PFSK-1 (cell line): ENCODE measurements around the gene CTBP1.

Experiments used
- FOXP2 ChIP-seq: optimal IDR thresholded peaks from 2 replicates; pipeline ENCODE3; 2011; ENCODE audit warnings: borderline replicate concordance, control low read depth, inconsistent platforms; ENCODE audit not compliant: insufficient read depth; ENCODE audit errors: extremely low read length, extremely low read depth
- POLR2AphosphoS5 ChIP-seq: IDR thresholded peaks from 2 replicates; pipeline ENCODE4 v1.6.1; 2012; ENCODE audit warnings: low read depth, mild to moderate bottlenecking, control low read depth, low read length, moderate library complexity
- SIN3A ChIP-seq: IDR thresholded peaks from 2 replicates; pipeline ENCODE4 v1.6.1; 2012; ENCODE audit warnings: mild to moderate bottlenecking, low read length, moderate library complexity, borderline replicate concordance; ENCODE audit not compliant: insufficient read depth
- TAF1 ChIP-seq: IDR thresholded peaks from 2 replicates; pipeline ENCODE4 v1.6.1; 2012; ENCODE audit warnings: low read length, control low read depth, borderline replicate concordance; ENCODE audit not compliant: insufficient read depth
- TF ChIP-seq, protein P1 (sequence below), 2 experiments: IDR thresholded peaks; 2 replicates each; pipeline versions ENCODE4 v1.6.1 to v1.8.0; 2011 to 2012; ENCODE audit warnings: low read depth in 2 of 2, low read length in 2 of 2, control low read depth in 1 of 2, inconsistent platforms in 1 of 2, mild to moderate bottlenecking in 1 of 2, moderate library complexity in 1 of 2; ENCODE audit not compliant: insufficient read depth in 1 of 2

Gene CTBP1

DNA sequence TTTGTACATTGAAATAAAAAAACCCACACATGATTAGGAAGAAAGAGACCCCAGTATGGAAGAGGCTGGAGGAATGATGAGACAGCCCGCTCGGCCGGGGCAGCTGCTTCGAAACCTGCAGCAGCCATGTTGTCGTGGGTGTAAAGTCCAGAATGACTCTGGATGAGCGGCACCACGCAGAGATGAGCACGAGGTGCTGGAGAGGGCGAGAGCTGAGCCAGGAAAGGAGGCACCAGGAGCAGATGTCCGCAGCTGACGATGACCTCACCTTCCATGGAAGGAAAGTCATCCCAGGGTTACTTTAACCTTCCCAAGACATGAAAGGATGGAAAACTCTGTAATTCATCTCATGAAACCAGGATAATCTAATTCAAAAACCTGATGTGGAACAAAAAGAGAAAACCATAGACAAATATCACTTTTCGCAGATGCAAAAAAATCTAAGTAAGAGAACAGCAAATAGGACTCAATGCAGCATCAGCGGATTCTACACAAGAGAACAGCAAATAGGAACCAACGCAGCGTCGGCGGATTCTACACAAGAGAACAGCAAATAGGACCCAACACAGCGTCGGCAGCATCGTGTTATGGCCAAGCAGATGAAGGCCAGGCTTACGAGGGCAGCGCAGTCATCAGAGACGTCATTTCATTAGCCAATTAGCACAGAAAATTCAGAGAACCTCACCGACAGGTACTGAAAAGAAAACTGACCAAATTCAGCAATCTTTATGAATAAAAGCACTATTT, 50.7 kb downstream of the CTBP1 start:
- TF ChIP-seq FOXP2 (no peak), TAF1 (no peak), POLR2AphosphoS5 (no peak), SIN3A (no peak)
- TF ChIP-seq, protein P1, sequence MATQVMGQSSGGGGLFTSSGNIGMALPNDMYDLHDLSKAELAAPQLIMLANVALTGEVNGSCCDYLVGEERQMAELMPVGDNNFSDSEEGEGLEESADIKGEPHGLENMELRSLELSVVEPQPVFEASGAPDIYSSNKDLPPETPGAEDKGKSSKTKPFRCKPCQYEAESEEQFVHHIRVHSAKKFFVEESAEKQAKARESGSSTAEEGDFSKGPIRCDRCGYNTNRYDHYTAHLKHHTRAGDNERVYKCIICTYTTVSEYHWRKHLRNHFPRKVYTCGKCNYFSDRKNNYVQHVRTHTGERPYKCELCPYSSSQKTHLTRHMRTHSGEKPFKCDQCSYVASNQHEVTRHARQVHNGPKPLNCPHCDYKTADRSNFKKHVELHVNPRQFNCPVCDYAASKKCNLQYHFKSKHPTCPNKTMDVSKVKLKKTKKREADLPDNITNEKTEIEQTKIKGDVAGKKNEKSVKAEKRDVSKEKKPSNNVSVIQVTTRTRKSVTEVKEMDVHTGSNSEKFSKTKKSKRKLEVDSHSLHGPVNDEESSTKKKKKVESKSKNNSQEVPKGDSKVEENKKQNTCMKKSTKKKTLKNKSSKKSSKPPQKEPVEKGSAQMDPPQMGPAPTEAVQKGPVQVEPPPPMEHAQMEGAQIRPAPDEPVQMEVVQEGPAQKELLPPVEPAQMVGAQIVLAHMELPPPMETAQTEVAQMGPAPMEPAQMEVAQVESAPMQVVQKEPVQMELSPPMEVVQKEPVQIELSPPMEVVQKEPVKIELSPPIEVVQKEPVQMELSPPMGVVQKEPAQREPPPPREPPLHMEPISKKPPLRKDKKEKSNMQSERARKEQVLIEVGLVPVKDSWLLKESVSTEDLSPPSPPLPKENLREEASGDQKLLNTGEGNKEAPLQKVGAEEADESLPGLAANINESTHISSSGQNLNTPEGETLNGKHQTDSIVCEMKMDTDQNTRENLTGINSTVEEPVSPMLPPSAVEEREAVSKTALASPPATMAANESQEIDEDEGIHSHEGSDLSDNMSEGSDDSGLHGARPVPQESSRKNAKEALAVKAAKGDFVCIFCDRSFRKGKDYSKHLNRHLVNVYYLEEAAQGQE (IDR thresholded peaks at IDR 0.05; ENCODE audit: insufficient read depth in 1 of 2, low read depth in 2 of 2, low read length in 2 of 2): no peak

DNA sequence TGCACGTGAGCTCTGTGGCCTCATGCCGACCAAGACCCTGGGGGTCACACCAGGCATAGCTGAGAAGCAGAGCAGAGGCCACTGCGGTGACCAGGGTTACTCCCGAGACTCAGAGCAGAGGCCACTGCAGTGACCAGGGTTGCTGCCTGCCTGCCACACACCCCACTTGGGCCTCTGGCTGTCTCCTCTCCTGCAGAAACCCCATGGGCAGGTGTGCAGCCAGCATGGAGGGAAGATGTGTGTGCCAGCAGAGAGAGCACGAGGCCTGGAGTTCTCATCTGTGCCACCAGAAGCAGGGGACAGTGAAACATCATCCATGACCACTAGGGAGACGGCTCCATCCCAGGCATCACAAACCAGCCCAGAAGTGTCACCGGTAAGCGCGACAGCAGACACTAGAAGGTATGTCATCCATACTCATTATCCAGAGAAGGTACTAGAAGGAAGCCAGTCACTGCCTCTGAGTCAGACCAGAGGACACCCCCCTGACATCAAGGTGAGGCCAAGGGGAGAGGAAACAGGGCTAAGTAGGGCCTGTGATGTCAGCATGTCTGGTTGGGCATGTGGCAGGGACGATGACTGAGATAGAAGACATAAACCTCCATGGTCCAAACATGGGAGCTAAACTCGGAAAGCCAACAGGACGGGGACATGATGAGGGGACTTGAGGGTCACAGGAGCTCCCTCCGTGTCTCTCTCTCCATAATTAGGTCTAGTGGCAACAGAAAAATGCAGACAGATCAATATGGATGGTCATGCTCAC, 52.3 kb downstream of the CTBP1 start:
- TF ChIP-seq TAF1 (no peak), POLR2AphosphoS5 (no peak), SIN3A (no peak)
- TF ChIP-seq, protein P1 (IDR thresholded peaks at IDR 0.05; ENCODE audit: insufficient read depth in 1 of 2, low read depth in 2 of 2, low read length in 2 of 2): no peak

DNA sequence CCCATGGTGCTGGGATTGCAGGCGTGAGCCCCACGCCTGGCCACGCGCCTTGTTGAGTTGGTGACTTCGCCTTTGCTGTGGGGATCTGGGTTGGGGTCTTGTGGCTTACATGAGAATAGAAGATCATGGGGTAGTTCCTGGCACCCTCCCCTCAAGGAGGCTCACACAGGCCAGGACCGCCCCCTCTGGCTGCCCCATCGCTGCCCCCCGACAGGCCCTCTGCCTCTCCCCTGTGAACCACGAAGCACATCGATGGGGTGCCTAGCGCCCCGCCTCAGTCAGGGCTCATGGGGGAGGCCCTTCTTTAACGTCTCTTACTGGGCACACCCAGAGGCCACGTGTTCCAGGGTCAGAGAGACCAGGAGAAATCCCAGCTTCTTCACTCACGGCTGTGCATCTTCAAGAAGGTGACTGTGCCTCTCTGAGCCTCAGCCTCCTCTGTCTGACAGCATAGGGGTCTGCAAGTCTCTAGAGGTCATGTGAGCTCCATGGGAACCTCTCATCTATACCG, 53.0 kb downstream of the CTBP1 start:
- TF ChIP-seq TAF1: no peak

DNA sequence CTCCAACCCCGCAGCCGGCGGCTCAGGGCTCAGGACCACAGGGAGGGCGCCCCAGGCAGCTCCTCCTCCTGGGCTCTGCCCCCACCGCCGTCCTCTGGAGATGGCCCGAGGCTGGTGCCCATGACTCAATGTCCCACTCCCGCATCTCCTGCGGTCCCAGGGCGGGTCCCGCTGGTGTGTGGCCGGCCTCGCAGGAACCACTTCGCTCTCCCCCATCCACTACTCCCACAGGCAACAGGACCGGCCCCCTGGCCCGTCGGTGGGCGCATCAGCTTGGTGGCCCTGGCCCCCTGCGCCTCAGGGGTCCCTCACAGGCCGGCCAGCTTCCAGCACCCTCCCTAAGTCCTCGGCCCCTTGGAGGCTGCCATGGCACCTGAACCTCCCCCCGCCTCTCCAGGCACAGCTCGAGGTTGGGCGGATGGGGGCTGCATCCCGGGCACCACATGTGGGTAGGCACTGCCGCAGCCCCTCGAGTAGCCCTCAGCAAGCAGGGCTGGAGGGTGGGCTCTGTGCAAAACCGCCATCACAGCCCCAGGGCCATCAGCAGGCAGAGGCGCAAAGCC, 53.7 kb downstream of the CTBP1 start:
- TF ChIP-seq SIN3A: no peak
- TF ChIP-seq, protein P1 (IDR thresholded peaks at IDR 0.05; ENCODE audit: insufficient read depth in 1 of 2, low read depth in 2 of 2, low read length in 2 of 2): no peak
- no peak for TF ChIP-seq FOXP2
- no peak for TF ChIP-seq TAF1
- TF ChIP-seq POLR2AphosphoS5: no peak

- TF ChIP-seq, protein P1 (IDR thresholded peaks at IDR 0.05; ENCODE audit: insufficient read depth in 1 of 2, low read depth in 2 of 2, low read length in 2 of 2): no peak
- TF ChIP-seq SIN3A (no peak), TAF1 (no peak), FOXP2 (no peak), POLR2AphosphoS5 (no peak)
Measured at GRCh38 chr4:1194010-1194900, 54.7 kb downstream of the CTBP1 start.
